ENCODE data around the gene MARK4. TPM values are rescaled to one million over a fixed set of nuclear protein-coding genes. Genes with fewer than 3 reads are reported as not detected.

The MARK4 gene
- total and polyA plus RNA-seq, 9 donors, result 14.2 to 53.3 (median 43.1) TPM

GRCh38 chr19:45303269-45304060, 52.4 kb downstream of the MARK4 start:
- H3K36me3 ChIP-seq, result no peaks in the 10 kb centered on the region
- no peak overlapping the region for H3K27ac ChIP-seq
- intact Hi-C loops (cut with DNase I), result no loop called here
- no peak overlapping the region for H3K4me3 ChIP-seq
- H3K9me3 ChIP-seq, result no peaks in the 10 kb centered on the region
- no peaks in the 10 kb centered on the region for H3K27me3 ChIP-seq
- WGBS, 3 donors, result 91 to 93% (median 92%) methylated on average over 12 of the region's 12 CpGs
- peaks cover 2% of the 10 kb centered on the region for H3K4me1 ChIP-seq (ENCODE audit: insufficient read depth)
- DNase-seq, result no peak
- TF ChIP-seq EP300 (IDR thresholded peaks at IDR 0.05) (no peak), CTCF (IDR thresholded peaks at IDR 0.05) (no peak), POLR2A (IDR thresholded peaks at IDR 0.05) (no peak)

- no peak overlapping the region for H3K27ac ChIP-seq
- no peak overlapping the region for H3K4me3 ChIP-seq
- H3K9me3 ChIP-seq, result no peaks in the 10 kb centered on the region
- intact Hi-C loops (cut with DNase I), result no loop called here
- peaks cover 2% of the 10 kb centered on the region for H3K4me1 ChIP-seq (ENCODE audit: insufficient read depth)
- TF ChIP-seq CTCF (IDR thresholded peaks at IDR 0.05), result no peak
- no peak for TF ChIP-seq EP300 (IDR thresholded peaks at IDR 0.05)
- no peak for TF ChIP-seq POLR2A (IDR thresholded peaks at IDR 0.05)
- H3K36me3 ChIP-seq, result no peaks in the 10 kb centered on the region
- WGBS, 3 donors, result 62 to 72% (median 62%) methylated on average over 4 of the region's 4 CpGs
- DNase-seq, result no peak
- no peaks in the 10 kb centered on the region for H3K27me3 ChIP-seq
Observed at GRCh38 chr19:45304141-45304926, 53.3 kb downstream of the MARK4 start.

- TF ChIP-seq EP300 (IDR thresholded peaks at IDR 0.05), result no peak
- TF ChIP-seq CTCF (IDR thresholded peaks at IDR 0.05), result no peak
- no peak for TF ChIP-seq POLR2A (IDR thresholded peaks at IDR 0.05)
- Histone ChIP-seq H3K27me3 (no peaks in the 10 kb centered on the region), H3K9me3 (no peaks in the 10 kb centered on the region), H3K4me3 (no peak overlapping the region), H3K27ac (no peak overlapping the region), H3K36me3 (no peaks in the 10 kb centered on the region), H3K4me1 (ENCODE audit: insufficient read depth) (peaks cover 2% of the 10 kb centered on the region)
- intact Hi-C loops (cut with DNase I), result no loop called here
- 35 to 49% (median 46%) methylated on average over 4 of the region's 4 CpGs for WGBS, 3 donors
- DNase-seq, result no peak
Observed at GRCh38 chr19:45305007-45305406, 53.9 kb downstream of the MARK4 start.

GRCh38 chr19:45305421-45305820, 54.4 kb downstream of the MARK4 start:
- H3K36me3 ChIP-seq, result no peaks in the 10 kb centered on the region
- H3K27ac ChIP-seq, result no peak overlapping the region
- no peaks in the 10 kb centered on the region for H3K4me1 ChIP-seq (ENCODE audit: insufficient read depth)
- H3K4me3 ChIP-seq, result no peak overlapping the region
- DNase-seq, result no peak
- H3K9me3 ChIP-seq, result no peaks in the 10 kb centered on the region
- no peak for TF ChIP-seq CTCF (IDR thresholded peaks at IDR 0.05)
- no peak for TF ChIP-seq POLR2A (IDR thresholded peaks at IDR 0.05)
- no peak for TF ChIP-seq EP300 (IDR thresholded peaks at IDR 0.05)
- intact Hi-C loops (cut with DNase I), result no loop called here
- H3K27me3 ChIP-seq, result no peaks in the 10 kb centered on the region
- WGBS, 3 donors, result 6 to 16% (median 9%) methylated on average over 5 of the region's 5 CpGs

All from ovary (tissue), 9 donors.